ENCODE data around the gene FAM210B. TPM values are rescaled to one million over a fixed set of nuclear protein-coding genes. Genes with fewer than 3 reads are reported as not detected.

Gene FAM210B
- total and polyA plus RNA-seq, 9 of the 15 experiments (the other 6 are each of a cell fraction or from before 2014, with no cell fraction given): 12.1 to 87.3 (median 47.6) TPM

GRCh38 chr20:56392132-56392880 lies 33.5 kb downstream of the FAM210B start, which contains the start of the genes AURKA and CSTF1 (continued):
- TF ChIP-seq RBFOX2 (IDR thresholded peaks at IDR 0.05; ENCODE audit: low read depth, low read length): peak; percentile 92
- TF ChIP-seq ZNF696 (CRISPR knock-in tag; conservative IDR thresholded peaks at IDR 0.05): no peak
- TF ChIP-seq SMARCC2 (IDR thresholded peaks at IDR 0.05; ENCODE audit: low read depth): no peak
- no peak for TF ChIP-seq KLF10 (CRISPR knock-in tag; IDR thresholded peaks at IDR 0.05)
- TF ChIP-seq E2F5 (CRISPR knock-in tag; IDR thresholded peaks at IDR 0.05): peak; percentile 79; the same call in 1 of the 2 replicates
- no peak for TF ChIP-seq TAL1 (IDR thresholded peaks at IDR 0.05)
- TF ChIP-seq RCOR1 (IDR thresholded peaks at IDR 0.05; ENCODE audit: borderline replicate concordance in 1 of 2, low read depth in 2 of 2, low read length in 2 of 2): peak in 1 of 2 experiments; percentile 81; a peak in 2 of 4 replicates
- peak; percentile 64 for TF ChIP-seq GABPA (tag; conservative IDR thresholded peaks at IDR 0.05; ENCODE audit: low read depth)
- peak; percentile 93 for TF ChIP-seq ZBTB5 (IDR thresholded peaks at IDR 0.05)
- TF ChIP-seq ZNF79 (CRISPR knock-in tag; IDR thresholded peaks at IDR 0.05; ENCODE audit: low read depth): no peak
- 0 out of 2 replicates have a peak, but pooled peaks have one; percentile 77 for TF ChIP-seq TARDBP (IDR thresholded peaks at IDR 0.05)
- TF ChIP-seq E2F6 (IDR thresholded peaks at IDR 0.05; ENCODE audit: borderline replicate concordance in 1 of 2, extremely low read depth in 1 of 2, insufficient read depth in 1 of 2, insufficient read length in 1 of 2, low read depth in 1 of 2, low read length in 1 of 2, poor library complexity in 1 of 2, severe bottlenecking in 1 of 2): peak; percentile 73 to 86
- no peak for TF ChIP-seq THRAP3 (IDR thresholded peaks at IDR 0.05; ENCODE audit: borderline replicate concordance)
- peak in 1 of 2 experiments; percentile 94; a peak in 3 of 4 replicates for TF ChIP-seq ZMIZ1 (IDR thresholded peaks at IDR 0.05; ENCODE audit: low read depth in 2 of 2, low read length in 2 of 2)
- TF ChIP-seq PTRF (tag; IDR thresholded peaks at IDR 0.05): no peak
- peak; percentile 73 for TF ChIP-seq CTBP1 (IDR thresholded peaks at IDR 0.05; ENCODE audit: borderline replicate concordance)
